ENCODE data around the gene CNTFR.
A peak's percentile ranks its signal among the peaks of the same experiment; 100 is the strongest.
"Not testable (repeated sequence)": the region's sequence is repeated elsewhere in the genome, so short reads cannot be mapped to it uniquely, and the experiment has no call there.

CNTFR gene

GRCh38 chr9:34554211-34555001 lies 35.1 kb downstream of the CNTFR start:
- no peak for DNase-seq (ENCODE audit: low spot score)

GRCh38 chr9:34553511-34554021 lies 36.0 kb downstream of the CNTFR start:
- no peak for DNase-seq (ENCODE audit: low spot score)

GRCh38 chr9:34552986-34553385 lies 36.5 kb downstream of the CNTFR start:
- DNase-seq (ENCODE audit: low spot score), result no peak

- no peak for DNase-seq (ENCODE audit: low spot score)
Measured at GRCh38 chr9:34552606-34552981, 36.9 kb downstream of the CNTFR start.

GRCh38 chr9:34551751-34552605 lies 37.5 kb downstream of the CNTFR start:
- DNase-seq (ENCODE audit: low spot score), result no peak

GRCh38 chr9:34550681-34551270 lies 38.7 kb downstream of the CNTFR start:
- DNase-seq (ENCODE audit: low spot score), result no peak

GRCh38 chr9:34550016-34550680 lies 39.4 kb downstream of the CNTFR start:
- DNase-seq (ENCODE audit: low spot score), result no peak

- no peak for DNase-seq (ENCODE audit: low spot score)
Measured at GRCh38 chr9:34549407-34549732, 40.2 kb downstream of the CNTFR start.

- DNase-seq (ENCODE audit: low spot score), result peak; percentile 88
Measured at GRCh38 chr9:34547960-34548611, 41.4 kb downstream of the CNTFR start.

- peak; percentile 77 for DNase-seq (ENCODE audit: low spot score)
Measured at GRCh38 chr9:34546834-34547827, 42.4 kb downstream of the CNTFR start.

GRCh38 chr9:34546102-34546833 lies 43.3 kb downstream of the CNTFR start:
- DNase-seq (ENCODE audit: low spot score), result no peak

- DNase-seq (ENCODE audit: low spot score), result no peak
Measured at GRCh38 chr9:34545497-34545896, 44.0 kb downstream of the CNTFR start.

GRCh38 chr9:34544035-34544434 lies 45.5 kb downstream of the CNTFR start:
- DNase-seq (ENCODE audit: low spot score), result no peak

- DNase-seq (ENCODE audit: low spot score), result no peak
Measured at GRCh38 chr9:34541540-34541939, 48.0 kb downstream of the CNTFR start.

- DNase-seq (ENCODE audit: low spot score), result peak; percentile 84
Measured at GRCh38 chr9:34540827-34541226, 48.7 kb downstream of the CNTFR start.

GRCh38 chr9:34536685-34537084 lies 52.8 kb downstream of the CNTFR start:
- no peak for DNase-seq (ENCODE audit: low spot score)

GRCh38 chr9:34532041-34532440 lies 57.5 kb downstream of the CNTFR start:
- not testable (repeated sequence) for DNase-seq (ENCODE audit: low spot score)

- DNase-seq (ENCODE audit: low spot score), result no peak
Measured at GRCh38 chr9:34526026-34526425, 63.5 kb downstream of the CNTFR start.

- no peak for DNase-seq (ENCODE audit: low spot score)
Measured at GRCh38 chr9:34524349-34524748, 65.2 kb downstream of the CNTFR start.
